Esophagus (tissue), 2 donors: ENCODE results near the gene VPS41. TPM values are rescaled to one million over a fixed set of nuclear protein-coding genes. Genes with fewer than 3 reads are reported as not detected.

ENCODE experiments used
- H3K27ac ChIP-seq, 2 donors: one replicate each; pipeline ENCODE4 v1.5.1; 2013; ENCODE audit warnings: low read depth in 2 of 2, mild to moderate bottlenecking in 2 of 2, inconsistent platforms in 1 of 2, low read length in 1 of 2, moderate library complexity in 1 of 2
- H3K27me3 ChIP-seq, 2 donors: one replicate each; pipeline ENCODE4 v1.6.1; 2013; ENCODE audit warnings: low read length in 2 of 2, control low read depth in 1 of 2, mild to moderate bottlenecking in 1 of 2; ENCODE audit not compliant: insufficient read depth in 2 of 2, control insufficient read depth in 1 of 2
- H3K36me3 ChIP-seq, 2 donors: one replicate each; pipeline ENCODE4 v1.6.1; 2013; ENCODE audit warnings: low read length in 1 of 2; ENCODE audit not compliant: control insufficient read depth in 2 of 2, insufficient read depth in 2 of 2
- H3K4me1 ChIP-seq, 2 donors: one replicate each; pipeline ENCODE4 v1.6.1; 2013; ENCODE audit warnings: low read length in 1 of 2; ENCODE audit not compliant: control insufficient read depth in 2 of 2, insufficient read depth in 2 of 2
- H3K4me3 ChIP-seq, 2 donors: one replicate each; pipeline ENCODE4 v1.5.1; 2013; ENCODE audit warnings: low read length in 2 of 2, mild to moderate bottlenecking in 2 of 2, low read depth in 1 of 2, moderate library complexity in 1 of 2
- H3K9me3 ChIP-seq, 2 donors: one replicate each; pipeline ENCODE4 v1.6.1; 2013; ENCODE audit warnings: mild to moderate bottlenecking in 2 of 2, low read depth in 1 of 2, low read length in 1 of 2, moderate library complexity in 1 of 2; ENCODE audit not compliant: control insufficient read depth in 2 of 2, insufficient read depth in 1 of 2
- WGBS, 2 donors: extraction: QIAGEN DNeasy Blood & Tissue Kit; methylation state at CpG; one replicate each; pipeline ENCODE4 v1.1.7; 2013; 5-methylcytosine and 5-hydroxymethylcytosine counted together
- polyA plus RNA-seq, 2 donors: library from polyadenylated mRNA; stranded (reverse); fragments of 200-250 nt; gene quantifications; one replicate each; pipeline ENCODE4 v1.2.3, GENCODE V29; 2013
- donor health status: healthy with polysubstance abuse.
- donor health status: Bipolar disorder and iron deficiency.

The VPS41 gene
- polyA plus RNA-seq, 2 donors = 6.5 to 8.6 TPM

- no peak overlapping the region for H3K27ac ChIP-seq
- no peak overlapping the region for H3K4me3 ChIP-seq
- no peaks in the 10 kb centered on the region for H3K36me3 ChIP-seq
- no peaks in the 10 kb centered on the region for H3K27me3 ChIP-seq
- WGBS, 2 donors = 90 to 91% methylated on average over 7 of the region's 7 CpGs
- no peaks in the 10 kb centered on the region for H3K9me3 ChIP-seq
- H3K4me1 ChIP-seq = no peaks in the 10 kb centered on the region
These were observed 110.3 kb downstream of the VPS41 start for GRCh38 chr7:38798552-38799267.

GRCh38 chr7:38796626-38797501 lies 112.1 kb downstream of the VPS41 start:
- WGBS, 2 donors = 32 to 33% methylated on average over 8 of the region's 8 CpGs
- Histone ChIP-seq H3K4me1 (no peaks in the 10 kb centered on the region), H3K4me3 (no peak overlapping the region)

GRCh38 chr7:38795593-38795992 lies 113.4 kb downstream of the VPS41 start:
- Histone ChIP-seq H3K27ac (no peak overlapping the region), H3K9me3 (no peaks in the 10 kb centered on the region), H3K36me3 (peaks cover 6 to 7% of the 10 kb centered on the region in 2 donors), H3K4me3 (no peak overlapping the region), H3K27me3 (no peaks in the 10 kb centered on the region), H3K4me1 (no peaks in the 10 kb centered on the region)
- WGBS, 2 donors = 86 to 90% methylated on average over 2 of the region's 2 CpGs

More at GRCh38 chr7:38796626-38797501, 112.1 kb downstream of the VPS41 start:
- H3K27me3 ChIP-seq = no peaks in the 10 kb centered on the region
- H3K36me3 ChIP-seq = peaks cover 0 to 7% of the 10 kb centered on the region in 2 donors
- no peaks in the 10 kb centered on the region for H3K9me3 ChIP-seq
- H3K27ac ChIP-seq = no peak overlapping the region

- Histone ChIP-seq H3K36me3 (peaks cover 0 to 3% of the 10 kb centered on the region in 2 donors), H3K27ac (no peak overlapping the region), H3K27me3 (no peaks in the 10 kb centered on the region), H3K4me3 (no peak overlapping the region), H3K9me3 (no peaks in the 10 kb centered on the region), H3K4me1 (peaks cover 0 to 3% of the 10 kb centered on the region in 2 donors)
These were observed 127.0 kb downstream of the VPS41 start for GRCh38 chr7:38781991-38782390.

GRCh38 chr7:38777609-38778008 lies 131.4 kb downstream of the VPS41 start:
- no peak overlapping the region for H3K4me3 ChIP-seq
- H3K4me1 ChIP-seq = peaks cover 0 to 3% of the 10 kb centered on the region in 2 donors
- no peak overlapping the region for H3K27ac ChIP-seq
- H3K36me3 ChIP-seq = peaks cover 0 to 3% of the 10 kb centered on the region in 2 donors
- H3K27me3 ChIP-seq = no peaks in the 10 kb centered on the region
- 41 to 75% methylated on average over 1 of the region's 1 CpG for WGBS, 2 donors
- no peaks in the 10 kb centered on the region for H3K9me3 ChIP-seq

GRCh38 chr7:38775506-38776175 lies 133.3 kb downstream of the VPS41 start:
- Histone ChIP-seq H3K27ac (no peak overlapping the region), H3K27me3 (no peaks in the 10 kb centered on the region), H3K4me1 (no peaks in the 10 kb centered on the region), H3K36me3 (peaks cover 0 to 3% of the 10 kb centered on the region in 2 donors), H3K4me3 (no peak overlapping the region), H3K9me3 (no peaks in the 10 kb centered on the region)
- 58 to 73% methylated on average over 3 of the region's 3 CpGs for WGBS, 2 donors

- Histone ChIP-seq H3K36me3 (peaks cover 0 to 3% of the 10 kb centered on the region in 2 donors), H3K4me1 (no peaks in the 10 kb centered on the region), H3K4me3 (no peak overlapping the region), H3K27me3 (no peaks in the 10 kb centered on the region), H3K9me3 (no peaks in the 10 kb centered on the region), H3K27ac (no peak overlapping the region)
- WGBS, 2 donors = 44 to 45% methylated on average over 2 of the region's 2 CpGs
These were observed 135.6 kb downstream of the VPS41 start for GRCh38 chr7:38773430-38773829.

- no peaks in the 10 kb centered on the region for H3K9me3 ChIP-seq
- no peaks in the 10 kb centered on the region for H3K27me3 ChIP-seq
- WGBS, 2 donors = 87 to 88% methylated on average over 2 of the region's 2 CpGs
- no peak overlapping the region for H3K4me3 ChIP-seq
- peaks cover 0 to 4% of the 10 kb centered on the region in 2 donors for H3K36me3 ChIP-seq
- H3K27ac ChIP-seq = no peak overlapping the region
- no peaks in the 10 kb centered on the region for H3K4me1 ChIP-seq
These were observed 148.8 kb downstream of the VPS41 start for GRCh38 chr7:38760226-38760625.

- 96 to 97% methylated on average over 2 of the region's 2 CpGs for WGBS, 2 donors
- Histone ChIP-seq H3K27me3 (no peaks in the 10 kb centered on the region), H3K36me3 (no peaks in the 10 kb centered on the region), H3K4me1 (no peaks in the 10 kb centered on the region), H3K9me3 (no peaks in the 10 kb centered on the region), H3K4me3 (no peak overlapping the region), H3K27ac (no peak overlapping the region)
These were observed 150.0 kb downstream of the VPS41 start for GRCh38 chr7:38759028-38759427.
